GM19438 (cell line): ENCODE data around the gene CACNG8.

Experiments used
- ATAC-seq: cut with Tn5 transposase; IDR thresholded peaks from one replicate; pipeline ENCODE4 v1.9.1; 2021; ENCODE audit warnings: low read depth; ENCODE audit not compliant: unreplicated experiment

CACNG8 gene

DNA sequence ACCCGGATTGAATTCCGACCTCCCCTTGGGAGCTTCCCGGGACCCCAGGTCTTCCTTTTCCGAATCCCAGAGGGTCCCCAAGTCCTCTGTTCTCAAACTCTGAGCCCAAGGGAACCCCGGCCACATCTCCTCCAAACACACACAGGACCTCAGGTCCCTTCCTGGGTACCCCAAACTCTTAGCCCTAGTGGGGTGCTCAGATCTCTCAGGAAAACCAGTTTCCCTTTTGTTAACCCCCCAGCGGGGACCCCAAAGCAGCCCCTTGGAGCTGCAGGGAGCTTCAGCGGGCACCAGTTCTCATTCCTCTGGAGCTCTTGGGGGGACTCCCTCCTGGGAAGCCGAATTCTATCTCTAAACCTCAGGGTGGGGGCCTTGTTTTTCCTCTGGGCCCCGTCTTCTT, 29.5 kb downstream of the CACNG8 start:
- ATAC-seq = no peak

GRCh38 chr19:53992815-53993214, 30.1 kb downstream of the CACNG8 start:
- ATAC-seq = no peak

DNA sequence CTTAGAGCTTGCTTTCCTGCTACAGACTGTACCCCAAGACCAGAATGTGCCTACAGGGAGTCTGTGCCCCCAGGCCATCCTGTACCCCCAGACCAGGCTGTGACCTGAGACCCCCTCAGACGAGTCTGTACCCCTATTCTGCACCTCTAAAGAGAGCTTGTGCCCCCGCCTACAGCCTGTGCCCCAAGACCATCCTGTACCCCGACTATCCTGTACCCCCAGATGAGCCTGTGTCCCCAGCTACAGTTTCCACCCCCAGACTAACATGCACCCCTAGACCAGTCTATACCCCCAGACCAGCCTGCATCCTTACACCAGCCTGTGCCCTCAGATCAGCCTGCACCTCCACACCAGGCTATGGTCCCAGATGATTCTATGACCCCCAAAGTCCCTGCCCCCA, 30.7 kb downstream of the CACNG8 start:
- no peak for ATAC-seq

DNA sequence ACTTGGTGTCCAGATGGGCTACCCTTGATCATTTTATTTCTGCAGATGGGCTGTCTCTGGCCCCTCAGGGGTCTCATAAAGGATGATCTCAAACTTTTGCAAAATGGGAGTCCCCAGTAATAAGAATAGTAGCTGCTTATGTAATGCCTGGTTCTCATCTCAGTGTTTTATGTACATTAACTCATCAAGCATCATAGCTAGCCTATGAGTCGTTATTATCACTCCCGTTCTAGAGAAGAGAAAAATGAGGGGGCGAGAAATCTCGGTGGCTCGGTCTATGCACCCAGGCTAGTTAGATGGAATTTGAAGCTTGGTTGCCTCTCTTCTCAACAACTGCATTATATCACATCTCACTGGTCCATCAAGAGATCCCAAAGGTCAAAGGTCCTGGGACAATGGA, 32.1 kb downstream of the CACNG8 start:
- ATAC-seq = no peak

DNA sequence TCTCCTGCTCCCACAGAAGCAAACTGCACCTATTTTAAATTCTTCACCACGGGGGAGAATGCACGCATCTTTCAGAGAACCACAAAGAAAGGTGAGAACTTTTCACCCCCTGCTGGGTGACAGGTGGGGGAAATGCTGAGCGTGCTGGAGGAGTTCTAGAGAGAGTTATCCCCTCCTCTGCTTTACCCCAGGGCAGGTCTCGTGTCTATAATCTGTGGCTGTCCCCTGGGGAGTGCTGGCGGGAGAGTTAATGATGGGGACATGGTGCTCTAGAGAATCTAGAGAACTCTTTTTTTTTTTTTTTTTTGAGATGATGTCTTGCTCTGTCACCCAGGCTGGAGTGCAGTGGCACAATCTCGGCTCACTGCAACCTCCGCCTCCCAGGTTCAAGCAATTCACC, 35.5 kb downstream of the CACNG8 start:
- ATAC-seq = no peak

DNA sequence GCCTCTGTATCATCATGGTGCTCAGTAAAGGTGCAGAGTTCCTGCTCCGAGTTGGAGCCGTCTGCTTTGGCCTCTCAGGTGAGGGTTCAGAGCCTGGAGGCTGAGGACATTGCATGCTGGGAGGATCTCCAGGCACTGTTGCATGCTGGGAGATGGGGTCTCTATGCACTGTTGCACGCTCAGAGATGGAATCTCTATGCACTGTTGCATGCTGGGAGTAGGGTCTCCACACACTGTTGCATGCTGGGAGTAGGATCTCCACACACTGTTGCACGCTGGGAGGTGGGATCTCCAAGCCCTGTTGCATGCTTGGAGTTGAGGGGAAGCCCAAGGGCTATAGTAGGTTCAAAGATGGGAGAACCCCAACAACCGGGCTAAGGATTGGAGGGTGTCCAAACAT, 37.0 kb downstream of the CACNG8 start:
- ATAC-seq = no peak

DNA sequence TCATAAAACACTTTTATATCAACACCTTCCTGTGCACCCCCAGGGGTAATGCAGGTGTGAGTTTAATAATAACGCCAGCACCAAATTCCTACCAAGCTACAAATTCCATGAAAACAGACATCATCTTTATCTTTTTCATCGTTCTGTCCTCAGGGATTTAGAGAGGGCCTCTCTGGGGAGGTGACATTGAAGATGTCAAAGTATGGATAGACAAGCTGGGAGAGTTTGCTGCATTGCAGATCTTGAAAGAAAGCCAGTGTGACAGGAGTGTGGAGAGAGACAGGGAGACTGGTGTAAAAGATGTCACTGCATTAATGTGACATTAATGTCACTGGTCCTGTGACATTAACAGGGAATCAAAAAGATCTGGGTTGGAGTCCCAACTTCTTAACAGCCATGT, 38.8 kb downstream of the CACNG8 start:
- ATAC-seq = no peak

DNA sequence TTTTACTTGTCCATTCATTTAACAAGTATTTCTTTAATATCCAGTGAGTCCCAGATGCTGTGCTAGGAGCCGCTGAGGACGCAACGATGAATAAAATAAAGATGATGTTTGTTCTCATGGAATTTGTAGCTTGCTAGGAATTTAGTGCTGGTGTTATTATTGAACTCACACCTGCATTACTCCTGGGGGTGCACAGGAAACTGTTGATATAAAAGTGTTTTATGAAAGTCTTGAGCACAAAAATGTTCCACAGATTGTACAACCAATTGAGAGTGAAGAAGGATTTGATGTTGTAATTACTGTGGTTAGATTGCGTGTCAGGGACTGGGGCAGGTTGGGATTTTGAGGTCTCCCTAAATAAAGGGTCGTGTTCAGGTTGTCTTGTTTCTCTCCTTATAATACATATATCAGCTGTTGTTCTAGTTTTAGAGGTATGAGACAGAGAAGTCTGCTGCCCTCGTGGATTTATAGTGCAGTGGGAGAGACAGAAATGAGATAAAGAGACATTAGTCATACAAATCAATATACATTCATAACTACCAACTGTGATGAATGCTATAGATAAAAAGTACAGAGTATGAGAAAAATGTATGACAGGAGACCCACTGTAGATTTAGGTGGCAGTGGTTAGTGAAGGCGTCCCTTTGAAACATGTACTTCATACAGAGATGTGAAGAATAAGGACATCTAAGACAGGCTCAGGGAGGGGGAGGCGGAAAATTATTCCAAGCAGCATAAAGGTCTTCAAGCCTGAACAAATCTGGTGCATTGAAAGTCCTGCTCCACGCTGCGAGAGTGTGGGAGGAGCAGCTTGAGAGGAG, 40.0 kb downstream of the CACNG8 start:
- ATAC-seq = no peak

DNA sequence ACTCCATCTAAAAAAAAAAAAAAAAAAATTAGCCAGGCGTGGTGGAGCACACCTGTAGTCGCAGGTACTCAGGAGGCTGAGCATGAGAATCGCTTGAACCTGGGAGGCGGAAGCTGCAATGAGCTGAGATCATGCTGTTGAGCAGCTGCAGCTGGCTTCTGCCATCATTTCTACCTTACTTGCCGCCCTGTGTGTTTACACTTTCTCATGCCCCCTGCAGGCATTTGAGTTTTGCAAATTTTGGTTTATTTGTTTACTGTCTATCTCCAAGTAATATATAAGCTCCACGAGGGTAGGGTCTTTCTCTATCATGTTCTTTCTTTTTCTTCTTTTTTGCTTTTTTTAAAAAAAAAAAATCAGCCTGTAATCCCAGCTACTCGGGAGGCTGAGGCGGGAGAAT, 46.7 kb downstream of the CACNG8 start:
- no peak for ATAC-seq

GRCh38 chr19:54010474-54010873, 47.7 kb downstream of the CACNG8 start:
- ATAC-seq = no peak

DNA sequence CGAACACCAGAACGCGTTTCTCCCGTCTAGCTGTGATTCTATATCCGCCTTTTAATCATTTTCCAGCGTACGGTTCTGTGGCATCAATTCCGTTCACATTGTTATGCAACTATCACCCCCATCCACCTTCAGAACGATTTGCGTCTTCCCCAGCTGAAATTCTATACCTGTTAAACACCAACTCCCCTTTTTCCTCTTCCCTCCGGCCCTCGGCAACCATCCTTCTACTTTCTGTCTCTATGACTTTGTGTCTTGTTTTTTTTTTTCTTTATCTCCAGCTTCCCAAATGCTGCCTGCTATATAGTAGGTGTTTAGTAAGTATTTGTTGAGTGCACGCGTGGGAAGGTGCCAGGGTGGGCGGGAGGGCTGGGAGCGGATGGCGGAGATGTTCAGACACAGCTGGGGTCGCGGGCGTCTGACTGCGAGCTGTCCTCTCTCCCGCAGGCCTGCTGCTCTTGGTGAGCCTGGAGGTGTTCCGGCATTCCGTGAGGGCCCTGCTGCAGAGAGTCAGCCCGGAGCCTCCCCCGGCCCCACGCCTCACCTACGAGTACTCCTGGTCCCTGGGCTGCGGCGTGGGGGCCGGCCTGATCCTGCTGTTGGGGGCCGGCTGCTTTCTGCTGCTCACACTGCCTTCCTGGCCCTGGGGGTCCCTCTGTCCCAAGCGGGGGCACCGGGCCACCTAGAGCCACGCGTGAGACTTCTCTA, 48.9 kb downstream of the CACNG8 start:
- no peak for ATAC-seq

GRCh38 chr19:54013866-54014265, 51.1 kb downstream of the CACNG8 start:
- ATAC-seq = no peak

GRCh38 chr19:54014920-54015560, 52.3 kb downstream of the CACNG8 start:
- no peak for ATAC-seq

- no peak for ATAC-seq
Observed at GRCh38 chr19:54017261-54017660, 54.5 kb downstream of the CACNG8 start.

DNA sequence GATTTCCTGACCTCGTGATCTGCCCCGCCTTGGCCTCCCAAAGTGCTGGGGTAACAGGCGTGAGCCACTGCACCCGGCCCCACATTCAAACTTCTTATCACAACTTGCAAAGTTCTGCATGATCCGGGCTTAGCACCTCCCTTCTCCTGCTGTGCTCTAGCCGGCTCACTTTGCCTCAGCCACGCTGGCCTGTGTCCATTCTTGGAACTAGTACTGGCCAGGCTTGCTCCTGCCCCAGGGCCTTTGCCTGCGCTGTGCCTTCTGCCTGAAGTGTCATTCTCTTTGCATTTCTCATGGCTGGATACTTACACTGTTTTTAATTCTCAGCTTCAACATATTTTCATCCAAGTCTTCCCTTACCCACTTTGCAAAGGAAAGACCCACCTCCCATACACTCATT, 58.6 kb downstream of the CACNG8 start:
- ATAC-seq = no peak

DNA sequence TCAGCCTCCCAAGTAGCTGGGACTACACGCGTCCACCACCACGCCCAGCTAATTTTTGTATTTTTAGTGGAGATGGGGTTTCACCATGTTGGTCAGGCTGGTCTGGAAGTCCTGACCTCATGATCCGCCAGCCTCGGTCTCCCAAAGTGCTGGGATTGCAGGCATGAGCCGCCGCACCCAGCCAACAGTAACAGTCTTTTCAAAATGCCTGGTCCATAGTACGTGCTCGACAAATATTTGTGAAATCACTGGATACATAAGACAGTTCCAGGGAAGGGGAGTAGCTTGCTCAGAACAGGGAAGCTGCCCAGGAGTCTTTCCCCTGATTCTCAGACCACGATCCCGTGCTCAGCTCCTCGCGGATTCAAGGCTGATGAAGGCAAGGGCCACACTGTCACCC, 59.2 kb downstream of the CACNG8 start:
- no peak for ATAC-seq

- no peak for ATAC-seq
Observed at GRCh38 chr19:54023191-54023590, 60.5 kb downstream of the CACNG8 start.

DNA sequence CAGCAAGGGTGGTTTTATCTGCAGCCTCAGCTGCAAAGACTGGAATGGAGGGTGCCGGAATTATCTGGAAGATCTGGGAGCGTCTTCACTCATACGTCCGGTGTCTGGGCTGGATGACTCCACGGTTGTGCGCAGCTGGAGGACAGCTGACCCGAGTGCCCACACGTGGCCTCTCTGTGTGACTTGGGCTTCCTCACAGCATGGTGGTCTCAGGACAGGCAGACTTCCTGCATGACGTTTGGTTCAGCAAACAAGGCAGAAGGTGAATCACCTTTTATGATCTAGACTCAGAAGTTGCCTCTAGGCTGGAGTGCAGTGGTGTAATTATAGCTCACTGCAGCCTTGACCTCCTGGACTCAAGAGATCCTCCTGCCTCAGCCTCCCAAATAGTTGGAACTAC, 61.9 kb downstream of the CACNG8 start:
- ATAC-seq = no peak

- ATAC-seq = no peak
Observed at GRCh38 chr19:54026656-54027055, 63.9 kb downstream of the CACNG8 start.

DNA sequence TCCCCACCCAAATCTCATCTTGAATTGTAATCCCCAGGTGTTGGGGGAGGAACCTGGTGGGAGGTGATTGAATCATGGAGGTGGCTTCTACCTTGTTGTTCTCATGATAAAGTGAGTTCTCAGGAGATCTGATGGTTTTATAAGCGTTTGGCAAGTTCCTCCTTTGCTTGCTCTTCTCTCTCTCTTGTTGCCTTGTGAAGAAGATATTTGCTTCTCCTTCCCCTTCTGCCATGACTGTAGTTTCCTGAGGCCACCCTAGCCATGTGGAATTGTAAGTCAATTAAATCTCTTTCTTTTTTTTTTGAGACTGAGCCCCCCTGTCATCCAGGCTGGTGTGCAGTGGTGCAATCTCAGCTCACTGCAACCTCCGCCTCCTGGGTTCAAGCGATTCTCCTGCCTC, 66.6 kb downstream of the CACNG8 start:
- no peak for ATAC-seq

GRCh38 chr19:54029930-54030490, 67.3 kb downstream of the CACNG8 start:
- ATAC-seq = no peak
